ENCODE data around the gene CASTOR2. TPM values are rescaled to one million over a fixed set of nuclear protein-coding genes. Genes with fewer than 3 reads are reported as not detected.

CASTOR2 gene
- total RNA-seq, 1 experiment from 2014 or later, result 6.3 TPM

GRCh38 chr7:75040512-75040911, 76.0 kb downstream of the CASTOR2 start:
- DNase-seq, result no peak
- no peaks in the 10 kb centered on the region; the same call in 1 of the 2 replicates for H3K36me3 ChIP-seq (ENCODE audit: low read depth, low read length)
- no peaks in the 10 kb centered on the region for H3K9me3 ChIP-seq (ENCODE audit: low read length)
- no peak overlapping the region for H3K4me3 ChIP-seq (ENCODE audit: low read length)
- no TSS peak for BruUV-seq (replicated peaks)
- no peak overlapping the region for H3K4me2 ChIP-seq (ENCODE audit: low read length)
- no peaks in the 10 kb centered on the region for H3K79me2 ChIP-seq (ENCODE audit: low read length)
- H4K20me1 ChIP-seq (ENCODE audit: low read length), result no peaks in the 10 kb centered on the region
- H3K27ac ChIP-seq (ENCODE audit: low read length), result no peak overlapping the region
- intact Hi-C loops (cut with micrococcal nuclease), result loop anchor here (10.0 kb wide), 1 partner anchor 616 kb away; no protein-coding TSS in a partner anchor
- no peaks in the 10 kb centered on the region for H3F3A ChIP-seq (ENCODE audit: low read length, unreplicated experiment)
- no peaks in the 10 kb centered on the region for H3K9me2 ChIP-seq (replicated peaks; ENCODE audit: low read length)
- no peak for TF ChIP-seq CTCF (conservative IDR thresholded peaks at IDR 0.05; ENCODE audit: low read depth, low read length)
- no peak for TF ChIP-seq EZH2phosphoT487 (IDR thresholded peaks at IDR 0.05; ENCODE audit: borderline replicate concordance, low read length)
- no peak for TF ChIP-seq EZH2 (IDR thresholded peaks at IDR 0.05; ENCODE audit: low read length, unreplicated experiment)
- ChIA-PET POLR2A (ENCODE audit: unreplicated experiment) (no interaction called here), CTCF (no interaction called here)
- no peak overlapping the region for H3K9ac ChIP-seq (ENCODE audit: low read length)
- H2AFZ ChIP-seq (ENCODE audit: low read length), result no peak overlapping the region
- H3K4me1 ChIP-seq (ENCODE audit: insufficient read depth, low read length), result no peaks in the 10 kb centered on the region
- H3K27me3 ChIP-seq (ENCODE audit: low read length), result no peaks in the 10 kb centered on the region
- no peak for ATAC-seq

DNA sequence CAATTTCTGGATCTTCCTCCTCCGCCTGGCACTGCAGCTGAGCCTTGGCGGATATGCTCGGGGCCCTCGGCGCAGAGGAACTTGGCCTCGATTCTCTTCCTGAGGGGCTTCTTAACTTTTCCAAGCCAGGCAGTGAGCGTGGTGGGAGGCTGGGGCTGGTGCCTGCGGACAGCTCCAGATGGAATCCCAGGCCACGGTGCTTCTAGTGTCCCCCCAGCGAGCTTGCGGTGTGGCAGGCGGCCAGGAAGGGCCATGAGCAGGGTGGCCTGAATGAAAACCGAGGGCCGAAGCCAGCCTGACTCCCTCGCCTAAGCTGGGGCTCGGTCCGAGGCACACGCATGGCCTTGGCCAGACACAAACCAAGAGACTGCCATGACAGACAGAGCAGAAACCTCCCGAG, 77.8 kb downstream of the CASTOR2 start:
- no peaks in the 10 kb centered on the region for H3K27me3 ChIP-seq (ENCODE audit: low read length)
- DNase-seq (no peak), ATAC-seq (no peak)
- POLR2A ChIA-PET (ENCODE audit: unreplicated experiment), result no interaction called here
- H3K9me3 ChIP-seq (ENCODE audit: low read length), result no peaks in the 10 kb centered on the region
- CTCF ChIA-PET, result no interaction called here
- TF ChIP-seq EZH2 (IDR thresholded peaks at IDR 0.05; ENCODE audit: low read length, unreplicated experiment) (no peak), EZH2phosphoT487 (IDR thresholded peaks at IDR 0.05; ENCODE audit: borderline replicate concordance, low read length) (no peak), CTCF (conservative IDR thresholded peaks at IDR 0.05; ENCODE audit: low read depth, low read length) (no peak)
- no peaks in the 10 kb centered on the region for H3F3A ChIP-seq (ENCODE audit: low read length, unreplicated experiment)
- no peaks in the 10 kb centered on the region for H4K20me1 ChIP-seq (ENCODE audit: low read length)
- no peaks in the 10 kb centered on the region for H3K4me1 ChIP-seq (ENCODE audit: insufficient read depth, low read length)
- no peaks in the 10 kb centered on the region for H3K9me2 ChIP-seq (replicated peaks; ENCODE audit: low read length)
- intact Hi-C loops (cut with micrococcal nuclease), result loop anchor here (10.0 kb wide), 1 partner anchor 617 kb away; no protein-coding TSS in a partner anchor
- no peaks in the 10 kb centered on the region; the same call in 1 of the 2 replicates for H3K36me3 ChIP-seq (ENCODE audit: low read depth, low read length)
- no peak overlapping the region for H3K27ac ChIP-seq (ENCODE audit: low read length)
- H3K79me2 ChIP-seq (ENCODE audit: low read length), result no peaks in the 10 kb centered on the region
- no peak overlapping the region for H3K9ac ChIP-seq (ENCODE audit: low read length)
- H2AFZ ChIP-seq (ENCODE audit: low read length), result no peak overlapping the region
- H3K4me2 ChIP-seq (ENCODE audit: low read length), result no peak overlapping the region
- no TSS peak for BruUV-seq (replicated peaks)
- no peak overlapping the region for H3K4me3 ChIP-seq (ENCODE audit: low read length)

- ChIA-PET POLR2A (ENCODE audit: unreplicated experiment) (no interaction called here), CTCF (no interaction called here)
- no peaks in the 10 kb centered on the region for H3F3A ChIP-seq (ENCODE audit: low read length, unreplicated experiment)
- no peak overlapping the region for H3K27ac ChIP-seq (ENCODE audit: low read length)
- H3K4me3 ChIP-seq (ENCODE audit: low read length), result no peak overlapping the region
- no peak overlapping the region for H3K9ac ChIP-seq (ENCODE audit: low read length)
- ATAC-seq (no peak), DNase-seq (no peak)
- H3K9me2 ChIP-seq (replicated peaks; ENCODE audit: low read length), result no peaks in the 10 kb centered on the region
- BruUV-seq (replicated peaks), result no TSS peak
- intact Hi-C loops (cut with micrococcal nuclease), result loop anchor here (10.0 kb wide), 1 partner anchor 618 kb away; no protein-coding TSS in a partner anchor
- no peaks in the 10 kb centered on the region for H3K9me3 ChIP-seq (ENCODE audit: low read length)
- no peaks in the 10 kb centered on the region for H3K4me1 ChIP-seq (ENCODE audit: insufficient read depth, low read length)
- no peaks in the 10 kb centered on the region; the same call in 1 of the 2 replicates for H3K36me3 ChIP-seq (ENCODE audit: low read depth, low read length)
- H4K20me1 ChIP-seq (ENCODE audit: low read length), result no peaks in the 10 kb centered on the region
- H3K79me2 ChIP-seq (ENCODE audit: low read length), result no peaks in the 10 kb centered on the region
- H3K4me2 ChIP-seq (ENCODE audit: low read length), result no peak overlapping the region
- no peaks in the 10 kb centered on the region for H3K27me3 ChIP-seq (ENCODE audit: low read length)
- no peak overlapping the region for H2AFZ ChIP-seq (ENCODE audit: low read length)
- TF ChIP-seq CTCF (conservative IDR thresholded peaks at IDR 0.05; ENCODE audit: low read depth, low read length), result no peak
- TF ChIP-seq EZH2phosphoT487 (IDR thresholded peaks at IDR 0.05; ENCODE audit: borderline replicate concordance, low read length), result no peak
- no peak for TF ChIP-seq EZH2 (IDR thresholded peaks at IDR 0.05; ENCODE audit: low read length, unreplicated experiment)
Observed at GRCh38 chr7:75042831-75043703, 78.6 kb downstream of the CASTOR2 start.
